NK-92 (cell line): ENCODE results near the gene DCAF7.

ENCODE experiments used
- DNase-seq: peaks from one replicate; lab custom pipeline; 2025; ENCODE audit not compliant: unreplicated experiment; lab: John Stamatoyannopoulos, UW

Gene DCAF7

DNA sequence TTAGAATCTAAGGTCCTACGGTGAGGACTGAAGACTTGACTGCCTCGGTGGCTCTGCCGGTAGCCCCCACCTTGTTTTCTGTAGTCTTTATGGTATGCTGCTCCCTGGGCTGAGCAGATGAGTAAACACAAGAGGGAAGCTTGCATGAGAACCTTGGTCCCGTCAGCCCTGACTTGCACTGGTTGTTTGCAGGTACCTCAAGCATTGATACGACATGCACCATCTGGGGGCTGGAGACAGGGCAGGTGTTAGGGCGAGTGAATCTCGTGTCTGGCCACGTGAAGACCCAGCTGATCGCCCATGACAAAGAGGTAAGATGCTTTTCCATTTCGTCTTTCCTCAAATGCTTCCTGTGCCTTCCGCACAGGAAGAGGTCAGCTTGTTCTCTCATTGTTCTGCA lies 29.4 kb downstream of the DCAF7 start:
- DNase-seq, result no peak

- DNase-seq, result no peak
Observed at GRCh38 chr17:63587770-63588169, 37.5 kb downstream of the DCAF7 start.

DNA sequence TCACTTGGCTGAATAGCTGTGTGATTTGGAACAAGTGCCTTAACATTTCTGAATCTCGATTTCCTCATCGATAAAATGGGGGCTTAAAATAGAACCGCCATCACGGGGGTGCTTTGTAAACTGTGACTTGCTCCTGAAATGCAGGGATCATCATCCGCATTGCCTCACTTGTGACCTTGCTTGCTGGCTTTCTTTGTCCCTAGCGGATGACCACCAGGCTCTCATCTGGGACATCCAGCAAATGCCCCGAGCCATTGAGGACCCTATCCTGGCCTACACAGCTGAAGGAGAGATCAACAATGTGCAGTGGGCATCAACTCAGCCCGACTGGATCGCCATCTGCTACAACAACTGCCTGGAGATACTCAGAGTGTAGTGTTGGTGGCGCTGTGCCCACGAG lies 38.5 kb downstream of the DCAF7 start:
- DNase-seq, result no peak

- DNase-seq, result no peak
Observed at GRCh38 chr17:63589646-63590045, 39.4 kb downstream of the DCAF7 start.

GRCh38 chr17:63592797-63593196 lies 42.5 kb downstream of the DCAF7 start:
- no peak for DNase-seq

- DNase-seq, result no peak
Observed at GRCh38 chr17:63595132-63595531, 44.9 kb downstream of the DCAF7 start.

GRCh38 chr17:63596856-63597586 lies 46.7 kb downstream of the DCAF7 start:
- no peak for DNase-seq

- DNase-seq, result no peak
Observed at GRCh38 chr17:63598281-63598680, 48.0 kb downstream of the DCAF7 start.

DNA sequence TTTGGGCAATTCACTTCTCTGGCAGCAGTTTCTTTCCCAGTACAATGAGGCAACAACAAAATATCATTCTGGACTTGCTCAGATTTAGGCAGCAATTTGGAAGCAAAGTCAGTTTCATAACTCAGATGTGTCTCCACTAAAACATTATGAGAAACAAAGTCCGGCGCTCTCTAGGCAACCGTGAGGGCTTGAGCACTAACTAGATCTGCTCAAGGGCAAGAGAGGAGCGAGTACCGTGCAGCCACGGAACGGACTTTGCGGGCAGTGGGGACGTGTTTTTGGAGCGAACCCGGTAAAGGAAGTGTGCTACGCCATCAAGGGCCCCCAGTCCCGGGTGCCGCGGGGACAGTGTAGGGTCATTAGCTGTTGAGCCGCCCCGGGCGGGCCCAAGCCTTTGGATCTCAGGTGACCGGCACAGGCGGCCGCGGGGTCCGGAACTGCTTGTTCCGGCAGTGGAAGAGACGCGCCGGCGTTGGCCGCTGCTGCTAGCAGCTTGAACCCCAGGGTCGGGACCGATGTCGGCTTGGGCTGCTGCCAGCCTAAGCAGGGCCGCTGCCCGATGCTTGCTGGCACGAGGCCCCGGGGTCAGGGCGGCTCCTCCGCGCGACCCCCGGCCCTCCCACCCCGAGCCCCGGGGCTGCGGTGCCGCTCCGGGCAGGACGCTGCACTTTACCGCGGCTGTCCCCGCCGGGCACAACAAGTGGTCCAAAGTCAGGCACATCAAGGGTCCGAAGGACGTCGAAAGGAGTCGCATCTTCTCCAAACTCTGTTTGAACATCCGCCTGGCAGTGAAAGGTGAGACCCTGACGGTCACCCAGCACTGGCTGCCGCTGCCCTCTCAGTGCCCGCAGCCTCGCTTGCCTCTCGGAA lies 50.5 kb downstream of the DCAF7 start, which contains the start of gene TACO1:
Gene TACO1, plus strand, starts transcription at position 327 of the 870 bp plus-strand sequence. Its CDS starts 189 bp downstream, at position 516.
- no peak for DNase-seq

- no peak for DNase-seq
Observed at GRCh38 chr17:63601439-63602371, 51.4 kb downstream of the DCAF7 start.

DNA sequence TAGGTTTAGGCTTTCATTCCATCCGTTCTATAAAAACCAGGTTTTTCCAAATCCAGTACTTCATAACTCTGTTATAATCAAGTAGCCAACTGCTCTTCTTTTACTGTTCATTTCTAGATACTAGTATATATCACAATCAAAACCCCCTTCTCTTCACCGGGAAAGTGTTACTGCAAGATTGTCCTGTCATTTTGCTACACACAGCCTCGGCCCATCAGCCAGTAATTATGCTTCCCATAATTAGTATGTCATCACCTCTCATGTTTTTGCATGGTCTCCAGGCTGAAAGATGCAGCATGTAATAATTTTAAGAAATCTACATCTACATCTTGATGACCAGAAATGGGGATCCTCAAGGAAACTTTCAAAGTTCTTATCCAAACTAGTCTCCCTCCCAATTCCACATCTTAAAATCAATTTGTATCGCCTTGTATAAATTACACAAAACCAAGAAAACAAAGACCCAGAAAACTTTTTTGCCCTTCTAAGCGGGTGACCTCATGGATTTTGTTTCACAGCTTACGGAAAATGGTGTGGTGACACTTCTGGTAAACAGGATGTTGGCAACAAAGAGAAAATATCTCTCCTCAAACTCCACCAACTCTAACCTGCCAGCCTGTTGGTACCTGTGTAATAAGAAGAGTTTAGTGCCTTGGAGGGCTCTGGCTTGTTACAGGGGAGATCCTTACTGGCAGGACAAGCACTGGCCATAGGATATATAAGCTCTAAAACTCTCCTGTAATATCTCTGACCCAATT lies 59.7 kb downstream of the DCAF7 start:
- no peak for DNase-seq

GRCh38 chr17:63610854-63611253 lies 60.6 kb downstream of the DCAF7 start:
- DNase-seq, result no peak

- no peak for DNase-seq
Observed at GRCh38 chr17:63611354-63611753, 61.1 kb downstream of the DCAF7 start.

- DNase-seq, result no peak
Observed at GRCh38 chr17:63613663-63614062, 63.4 kb downstream of the DCAF7 start.

DNA sequence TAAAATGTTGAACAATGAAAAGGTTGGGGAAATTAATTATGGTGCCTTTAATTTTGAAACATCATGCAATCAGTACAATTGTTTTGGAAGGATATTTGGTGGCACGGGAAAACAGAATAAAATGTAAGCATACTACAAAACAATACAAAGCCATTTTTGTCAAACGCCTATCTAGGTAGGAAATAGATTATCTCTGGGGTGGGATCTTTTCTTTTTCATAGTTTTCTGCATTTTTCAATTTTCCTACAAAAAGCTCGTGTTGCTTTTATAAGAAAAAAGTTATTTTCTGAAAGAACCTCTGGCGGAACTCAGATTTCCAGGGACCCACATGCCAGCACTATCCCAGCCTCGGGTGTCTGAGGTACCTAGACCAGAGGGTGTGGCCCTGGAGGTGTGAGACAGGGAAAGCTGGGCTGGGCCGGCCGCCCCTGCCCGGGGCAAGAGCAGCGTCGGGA lies 71.0 kb downstream of the DCAF7 start:
- no peak for DNase-seq

DNA sequence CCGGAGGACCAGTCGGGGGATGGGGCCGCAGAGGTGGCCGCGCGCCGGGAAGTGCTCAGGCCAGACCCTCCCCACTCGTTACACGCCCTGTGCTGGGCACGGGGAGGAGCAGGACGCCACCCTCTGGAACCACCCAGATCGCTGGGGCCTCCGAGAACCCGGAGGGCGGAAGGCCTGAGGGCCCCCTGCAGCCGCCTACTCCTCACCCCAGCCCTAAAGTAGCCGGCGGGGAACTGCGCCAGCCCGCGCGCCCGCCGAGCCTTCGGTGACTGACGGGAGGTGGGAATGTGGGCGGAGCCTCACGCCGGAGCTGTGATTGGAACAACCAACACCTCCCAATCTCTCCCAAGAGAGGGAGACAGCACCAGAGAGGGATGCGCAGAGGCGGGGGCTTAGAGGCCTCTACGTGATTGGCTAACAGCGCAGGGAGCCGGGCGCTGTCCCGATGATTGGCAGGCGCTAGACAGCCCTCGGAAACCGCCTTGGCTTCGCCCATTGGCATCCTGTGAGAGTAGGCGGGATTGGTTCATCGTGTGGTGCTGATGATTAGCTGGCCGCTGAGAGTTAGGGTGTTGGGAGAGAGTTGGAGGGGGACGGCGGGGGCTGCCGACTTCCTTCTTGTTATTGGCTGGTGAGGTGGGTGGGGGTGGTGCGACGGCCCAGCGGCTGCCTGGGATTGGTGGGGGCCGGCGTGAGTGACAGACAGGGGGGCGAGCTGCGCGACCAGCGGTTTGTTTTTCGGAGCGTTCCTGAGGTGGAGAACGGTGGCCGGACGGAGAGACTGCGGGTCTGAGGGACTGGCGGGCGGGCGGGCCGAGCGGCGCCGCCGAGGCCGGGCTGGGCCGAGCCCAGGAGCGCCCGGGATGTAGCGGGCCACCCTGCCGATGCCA lies 71.7 kb downstream of the DCAF7 start, which contains the start of gene MAP3K3:
Gene MAP3K3, plus strand, starts transcription at position 734 of the 890 bp plus-strand sequence. CDS start 343 bp downstream, outside the sequence.
- peak; percentile 94 for DNase-seq

GRCh38 chr17:63622574-63623390 lies 72.5 kb downstream of the DCAF7 start:
- no peak for DNase-seq
